ENCODE results near the gene MUCL3. TPM values are rescaled to one million over a fixed set of nuclear protein-coding genes. Genes with fewer than 3 reads are reported as not detected.
"Not testable (repeated sequence)": the region's sequence is repeated elsewhere in the genome, so short reads cannot be mapped to it uniquely, and the experiment has no call there.

Gene MUCL3
- total RNA-seq, 1 experiment from 2014 or later, result not detected

- Histone ChIP-seq H3K9me3 (ENCODE audit: low read length) (no peaks in the 10 kb centered on the region), H3K4me3 (ENCODE audit: low read length) (peak overlapping the region; percentile 81), H3K36me3 (ENCODE audit: insufficient read depth, low read length) (peaks cover 16% of the 10 kb centered on the region; the same call in 1 of the 2 replicates)
Measured at GRCh38 chr6:30914854-30915590, 25.8 kb upstream of the MUCL3 start.

GRCh38 chr6:30915591-30915946, 25.2 kb upstream of the MUCL3 start:
- no peak overlapping the region for H2AFZ ChIP-seq (ENCODE audit: low read length)
- H3K4me1 ChIP-seq (ENCODE audit: low read length), result peaks cover 22% of the 10 kb centered on the region
- H3K9ac ChIP-seq (ENCODE audit: low read length), result peak overlapping the region; percentile 90
- peak overlapping the region; percentile 81 for H3K4me3 ChIP-seq (ENCODE audit: low read length)
- no peak overlapping the region for H3K27ac ChIP-seq (ENCODE audit: low read length)
- H3K4me2 ChIP-seq (ENCODE audit: low read depth, low read length, poor library complexity, severe bottlenecking), result peak overlapping the region; percentile 97
- H3K9me3 ChIP-seq (ENCODE audit: low read length), result no peaks in the 10 kb centered on the region
- H3K36me3 ChIP-seq (ENCODE audit: insufficient read depth, low read length), result peaks cover 16% of the 10 kb centered on the region; the same call in 1 of the 2 replicates
- peak; percentile 72 for DNase-seq
- H3K27me3 ChIP-seq (ENCODE audit: low read length), result no peaks in the 10 kb centered on the region
- H3K9me2 ChIP-seq (replicated peaks; ENCODE audit: insufficient read depth, low read length), result no peaks in the 10 kb centered on the region
- H3K79me2 ChIP-seq (ENCODE audit: low read length), result peaks cover 25% of the 10 kb centered on the region
- H4K20me1 ChIP-seq (ENCODE audit: insufficient read depth, low read depth, low read length), result no peaks in the 10 kb centered on the region

More at GRCh38 chr6:30914854-30915590, 25.8 kb upstream of the MUCL3 start:
- no peaks in the 10 kb centered on the region for H3K27me3 ChIP-seq (ENCODE audit: low read length)
- H3K4me2 ChIP-seq (ENCODE audit: low read depth, low read length, poor library complexity, severe bottlenecking), result peak overlapping the region; percentile 97
- H3K79me2 ChIP-seq (ENCODE audit: low read length), result peaks cover 25% of the 10 kb centered on the region
- H3K9ac ChIP-seq (ENCODE audit: low read length), result peak overlapping the region; percentile 90
- peak overlapping the region; percentile 5; the same call in 1 of the 2 replicates for H2AFZ ChIP-seq (ENCODE audit: low read length)
- H3K27ac ChIP-seq (ENCODE audit: low read length), result peak overlapping the region; percentile 58
- no peaks in the 10 kb centered on the region for H4K20me1 ChIP-seq (ENCODE audit: insufficient read depth, low read depth, low read length)
- no peaks in the 10 kb centered on the region for H3K9me2 ChIP-seq (replicated peaks; ENCODE audit: insufficient read depth, low read length)
- peaks cover 22% of the 10 kb centered on the region for H3K4me1 ChIP-seq (ENCODE audit: low read length)
- peak; percentile 64 for DNase-seq

- Histone ChIP-seq H3K9me2 (replicated peaks; ENCODE audit: insufficient read depth, low read length) (no peaks in the 10 kb centered on the region), H3K27ac (ENCODE audit: low read length) (no peak overlapping the region), H3K9me3 (ENCODE audit: low read length) (no peaks in the 10 kb centered on the region), H3K36me3 (ENCODE audit: insufficient read depth, low read length) (peaks cover 20% of the 10 kb centered on the region; the same call in 1 of the 2 replicates), H3K27me3 (ENCODE audit: low read length) (no peaks in the 10 kb centered on the region), H3K4me2 (ENCODE audit: low read depth, low read length, poor library complexity, severe bottlenecking) (no peak overlapping the region), H3K79me2 (ENCODE audit: low read length) (peaks cover 25% of the 10 kb centered on the region), H2AFZ (ENCODE audit: low read length) (no peak overlapping the region), H4K20me1 (ENCODE audit: insufficient read depth, low read depth, low read length) (no peaks in the 10 kb centered on the region), H3K9ac (ENCODE audit: low read length) (no peak overlapping the region), H3K4me3 (ENCODE audit: low read length) (no peak overlapping the region), H3K4me1 (ENCODE audit: low read length) (peaks cover 29% of the 10 kb centered on the region)
- no peak for DNase-seq
Measured at GRCh38 chr6:30917041-30917440, 23.7 kb upstream of the MUCL3 start.

DNA sequence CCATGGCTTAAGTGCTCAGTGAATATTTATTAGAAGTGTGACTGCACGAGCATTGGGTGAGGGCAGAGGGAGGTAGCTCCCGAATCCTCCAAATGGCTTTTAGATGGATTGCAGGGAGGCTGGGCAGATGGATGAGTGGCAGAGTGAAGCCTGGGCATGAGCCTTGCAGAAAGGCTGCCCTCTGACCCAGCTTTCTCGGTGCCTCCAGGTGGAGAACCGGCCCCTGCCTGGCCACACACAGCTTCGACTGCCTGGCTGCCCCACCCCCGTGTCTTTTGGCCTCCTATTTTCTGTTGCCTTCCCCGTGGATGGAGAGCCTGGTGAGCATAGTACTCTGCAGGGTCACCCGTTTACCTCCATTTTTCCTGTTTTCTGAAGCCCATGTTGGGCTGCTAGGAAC, 23.3 kb upstream of the MUCL3 start:
- H2AFZ ChIP-seq (ENCODE audit: low read length), result no peak overlapping the region
- no peaks in the 10 kb centered on the region for H3K9me2 ChIP-seq (replicated peaks; ENCODE audit: insufficient read depth, low read length)
- H3K27me3 ChIP-seq (ENCODE audit: low read length), result no peaks in the 10 kb centered on the region
- H3K9me3 ChIP-seq (ENCODE audit: low read length), result no peaks in the 10 kb centered on the region
- H3K27ac ChIP-seq (ENCODE audit: low read length), result no peak overlapping the region
- no peak overlapping the region for H3K4me2 ChIP-seq (ENCODE audit: low read depth, low read length, poor library complexity, severe bottlenecking)
- H4K20me1 ChIP-seq (ENCODE audit: insufficient read depth, low read depth, low read length), result no peaks in the 10 kb centered on the region
- peaks cover 20% of the 10 kb centered on the region; the same call in 1 of the 2 replicates for H3K36me3 ChIP-seq (ENCODE audit: insufficient read depth, low read length)
- peaks cover 34% of the 10 kb centered on the region for H3K4me1 ChIP-seq (ENCODE audit: low read length)
- no peak for DNase-seq
- H3K9ac ChIP-seq (ENCODE audit: low read length), result no peak overlapping the region
- H3K79me2 ChIP-seq (ENCODE audit: low read length), result peaks cover 25% of the 10 kb centered on the region
- H3K4me3 ChIP-seq (ENCODE audit: low read length), result no peak overlapping the region

DNA sequence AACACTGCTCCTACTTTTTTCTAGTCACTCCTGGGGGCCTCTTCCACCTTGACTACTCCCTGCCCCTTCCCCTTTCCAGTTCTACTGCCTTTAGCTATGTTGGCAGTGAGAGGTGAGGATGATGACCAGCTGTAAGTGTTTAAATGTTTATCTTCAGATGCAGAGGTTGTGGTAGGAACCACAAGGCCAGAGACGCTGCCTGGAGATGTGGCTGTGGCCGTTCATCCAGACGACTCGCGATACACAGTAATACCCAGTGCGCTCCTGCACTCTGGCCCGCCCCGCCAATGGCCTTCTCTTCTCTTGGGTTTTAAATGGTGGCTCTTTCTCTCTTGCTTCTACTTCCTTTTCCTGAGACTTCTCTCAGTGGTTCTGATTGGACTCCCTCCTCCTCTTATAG, 22.1 kb upstream of the MUCL3 start:
- H3K27me3 ChIP-seq (ENCODE audit: low read length), result no peaks in the 10 kb centered on the region

DNA sequence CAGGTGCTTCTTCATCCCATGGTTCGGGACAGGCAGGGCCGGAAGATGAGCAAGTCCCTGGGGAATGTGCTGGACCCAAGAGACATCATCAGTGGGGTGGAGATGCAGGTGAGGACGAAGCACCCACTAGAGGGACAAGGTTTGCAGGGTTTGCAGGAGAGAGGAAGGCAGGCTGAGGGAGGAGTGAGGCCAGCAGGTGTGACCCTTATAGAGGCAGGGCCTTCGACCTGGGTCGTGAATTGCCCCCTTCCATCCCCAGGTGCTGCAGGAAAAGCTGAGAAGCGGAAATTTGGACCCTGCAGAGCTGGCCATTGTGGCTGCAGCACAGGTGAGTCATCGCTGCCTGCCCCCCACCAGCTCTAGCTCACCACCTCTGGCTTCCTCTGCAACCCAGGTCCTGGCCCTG, 18.3 kb upstream of the MUCL3 start:
- no peak overlapping the region for H3K4me3 ChIP-seq (ENCODE audit: low read length)
- no peaks in the 10 kb centered on the region for H3K27me3 ChIP-seq (ENCODE audit: low read length)
- no peaks in the 10 kb centered on the region for H3K79me2 ChIP-seq (ENCODE audit: low read length)
- peak; percentile 57 for DNase-seq
- H3K9ac ChIP-seq (ENCODE audit: low read length), result no peak overlapping the region
- peaks cover 22% of the 10 kb centered on the region for H3K36me3 ChIP-seq (ENCODE audit: insufficient read depth, low read length)
- no peak overlapping the region for H3K27ac ChIP-seq (ENCODE audit: low read length)
- 0 out of 2 replicates have a peak, but pooled peaks cover 3% of the 10 kb centered on the region for H4K20me1 ChIP-seq (ENCODE audit: insufficient read depth, low read depth, low read length)
- no peak overlapping the region for H2AFZ ChIP-seq (ENCODE audit: low read length)
- H3K4me2 ChIP-seq (ENCODE audit: low read depth, low read length, poor library complexity, severe bottlenecking), result no peak overlapping the region
- H3K9me2 ChIP-seq (replicated peaks; ENCODE audit: insufficient read depth, low read length), result no peaks in the 10 kb centered on the region
- no peaks in the 10 kb centered on the region for H3K9me3 ChIP-seq (ENCODE audit: low read length)
- peaks cover 12% of the 10 kb centered on the region for H3K4me1 ChIP-seq (ENCODE audit: low read length)

More for the DNA sequence above, 22.1 kb upstream of the MUCL3 start:
- H3K9me3 ChIP-seq (ENCODE audit: low read length), result no peaks in the 10 kb centered on the region
- peaks cover 29% of the 10 kb centered on the region for H3K4me1 ChIP-seq (ENCODE audit: low read length)
- H3K9ac ChIP-seq (ENCODE audit: low read length), result no peak overlapping the region
- no peak for DNase-seq
- no peak overlapping the region for H3K4me3 ChIP-seq (ENCODE audit: low read length)
- H3K27ac ChIP-seq (ENCODE audit: low read length), result no peak overlapping the region
- no peak overlapping the region for H3K4me2 ChIP-seq (ENCODE audit: low read depth, low read length, poor library complexity, severe bottlenecking)
- no peaks in the 10 kb centered on the region for H3K9me2 ChIP-seq (replicated peaks; ENCODE audit: insufficient read depth, low read length)
- 0 out of 2 replicates have a peak, but pooled peaks cover 3% of the 10 kb centered on the region for H4K20me1 ChIP-seq (ENCODE audit: insufficient read depth, low read depth, low read length)
- H2AFZ ChIP-seq (ENCODE audit: low read length), result no peak overlapping the region
- peaks cover 25% of the 10 kb centered on the region for H3K79me2 ChIP-seq (ENCODE audit: low read length)
- H3K36me3 ChIP-seq (ENCODE audit: insufficient read depth, low read length), result peaks cover 20% of the 10 kb centered on the region

DNA sequence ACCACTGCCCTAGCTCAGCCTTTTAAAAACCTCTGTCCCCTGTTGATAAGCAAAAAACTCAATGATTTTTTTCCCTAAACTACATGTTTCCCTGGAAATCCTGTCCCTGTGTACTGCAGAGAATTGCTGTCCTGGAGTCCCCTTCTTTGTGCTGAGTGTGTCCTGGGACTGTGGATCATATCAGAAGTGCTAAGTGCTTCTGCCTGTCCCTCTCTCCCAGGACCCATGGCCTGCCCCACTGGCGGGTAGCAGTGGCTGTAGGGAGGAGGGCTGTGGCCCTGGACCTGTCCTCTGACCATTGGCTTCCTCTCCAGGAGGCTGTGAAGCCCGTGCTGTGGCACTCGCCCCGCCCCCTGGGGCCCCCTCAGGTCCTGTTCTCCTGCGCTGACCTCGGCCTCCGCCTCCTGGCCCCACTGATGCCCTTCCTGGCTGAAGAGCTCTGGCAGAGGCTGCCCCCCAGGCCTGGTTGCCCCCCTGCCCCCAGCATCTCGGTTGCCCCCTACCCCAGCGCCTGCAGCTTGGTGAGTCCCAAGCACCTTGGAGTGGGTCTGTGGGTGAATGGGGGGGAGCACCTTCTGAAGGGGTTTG, 16.6 kb upstream of the MUCL3 start:
- H3K27ac ChIP-seq (ENCODE audit: low read length); H3K9ac ChIP-seq (ENCODE audit: low read length); DNase-seq; H3K79me2 ChIP-seq (ENCODE audit: low read length); H3K9me3 ChIP-seq (ENCODE audit: low read length); H3K4me3 ChIP-seq (ENCODE audit: low read length); H2AFZ ChIP-seq (ENCODE audit: low read length); H4K20me1 ChIP-seq (ENCODE audit: insufficient read depth, low read depth, low read length); H3K9me2 ChIP-seq (replicated peaks; ENCODE audit: insufficient read depth, low read length); H3K4me2 ChIP-seq (ENCODE audit: low read depth, low read length, poor library complexity, severe bottlenecking); H3K27me3 ChIP-seq (ENCODE audit: low read length): not testable (repeated sequence)
- Histone ChIP-seq H3K4me1 (ENCODE audit: low read length) (peaks cover 12% of the 10 kb centered on the region), H3K36me3 (ENCODE audit: insufficient read depth, low read length) (peaks cover 19% of the 10 kb centered on the region)

DNA sequence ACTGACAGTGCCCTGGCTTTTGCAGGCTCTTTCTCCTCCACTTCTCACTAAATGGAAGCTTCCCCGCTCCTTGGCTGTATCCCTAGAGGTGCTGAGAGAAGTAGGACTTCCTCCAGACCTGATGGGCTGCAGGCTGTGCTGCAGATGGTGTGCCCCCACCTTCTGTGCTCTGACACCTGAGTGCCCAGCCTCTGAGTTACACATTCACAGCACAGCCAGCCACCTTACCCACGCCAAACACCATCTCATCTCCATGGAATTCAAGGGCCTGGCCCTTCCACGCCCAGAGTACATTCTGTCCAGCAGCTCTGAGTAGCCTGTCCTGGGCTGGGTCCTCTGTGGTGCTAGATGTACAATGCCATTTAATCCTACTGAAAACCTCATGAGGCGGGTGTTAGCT, 14.1 kb upstream of the MUCL3 start:
- no peak overlapping the region for H3K4me2 ChIP-seq (ENCODE audit: low read depth, low read length, poor library complexity, severe bottlenecking)
- peaks cover 12% of the 10 kb centered on the region for H3K36me3 ChIP-seq (ENCODE audit: insufficient read depth, low read length)
- H3K4me3 ChIP-seq (ENCODE audit: low read length), result no peak overlapping the region

More for the DNA sequence above, 14.1 kb upstream of the MUCL3 start:
- peaks cover 9% of the 10 kb centered on the region for H3K4me1 ChIP-seq (ENCODE audit: low read length)
- H4K20me1 ChIP-seq (ENCODE audit: insufficient read depth, low read depth, low read length), result 0 out of 2 replicates have a peak, but pooled peaks cover 3% of the 10 kb centered on the region
- no peak overlapping the region for H2AFZ ChIP-seq (ENCODE audit: low read length)
- H3K27ac ChIP-seq (ENCODE audit: low read length), result no peak overlapping the region
- no peaks in the 10 kb centered on the region for H3K9me3 ChIP-seq (ENCODE audit: low read length)
- no peaks in the 10 kb centered on the region for H3K9me2 ChIP-seq (replicated peaks; ENCODE audit: insufficient read depth, low read length)
- H3K9ac ChIP-seq (ENCODE audit: low read length), result no peak overlapping the region
- no peaks in the 10 kb centered on the region for H3K27me3 ChIP-seq (ENCODE audit: low read length)
- H3K79me2 ChIP-seq (ENCODE audit: low read length), result no peaks in the 10 kb centered on the region
- DNase-seq, result no peak
